Bone marrow (tissue), 2 donors: ENCODE data around the gene MUC21.
"Not testable (repeated sequence)": the region's sequence is repeated elsewhere in the genome, so short reads cannot be mapped to it uniquely, and the experiment has no call there.

Experiments used
- DNase-seq, 2 donors: peaks; one replicate each; lab custom pipeline; 2025; lab: John Stamatoyannopoulos, UW

Gene MUC21

DNA sequence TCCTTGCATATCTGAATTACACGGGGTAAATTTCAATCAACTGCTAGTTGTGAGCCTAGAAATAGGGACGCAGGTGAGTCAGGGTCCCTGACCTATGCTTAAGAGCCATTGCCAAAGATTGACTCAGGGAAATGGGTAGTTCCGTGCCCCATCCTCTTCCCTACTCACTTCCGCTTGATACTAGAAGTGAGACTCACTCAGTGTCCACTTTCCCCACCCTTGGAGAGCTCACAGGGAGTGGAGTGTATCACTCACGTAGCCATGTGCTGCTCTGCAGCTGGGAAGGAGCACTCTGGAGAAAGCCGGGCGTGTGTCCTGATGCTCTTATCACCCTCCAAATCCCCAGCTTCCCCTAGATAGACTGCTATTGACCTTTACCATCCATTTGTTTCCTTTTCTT, 26.2 kb downstream of the MUC21 start:
- no peak for DNase-seq

DNA sequence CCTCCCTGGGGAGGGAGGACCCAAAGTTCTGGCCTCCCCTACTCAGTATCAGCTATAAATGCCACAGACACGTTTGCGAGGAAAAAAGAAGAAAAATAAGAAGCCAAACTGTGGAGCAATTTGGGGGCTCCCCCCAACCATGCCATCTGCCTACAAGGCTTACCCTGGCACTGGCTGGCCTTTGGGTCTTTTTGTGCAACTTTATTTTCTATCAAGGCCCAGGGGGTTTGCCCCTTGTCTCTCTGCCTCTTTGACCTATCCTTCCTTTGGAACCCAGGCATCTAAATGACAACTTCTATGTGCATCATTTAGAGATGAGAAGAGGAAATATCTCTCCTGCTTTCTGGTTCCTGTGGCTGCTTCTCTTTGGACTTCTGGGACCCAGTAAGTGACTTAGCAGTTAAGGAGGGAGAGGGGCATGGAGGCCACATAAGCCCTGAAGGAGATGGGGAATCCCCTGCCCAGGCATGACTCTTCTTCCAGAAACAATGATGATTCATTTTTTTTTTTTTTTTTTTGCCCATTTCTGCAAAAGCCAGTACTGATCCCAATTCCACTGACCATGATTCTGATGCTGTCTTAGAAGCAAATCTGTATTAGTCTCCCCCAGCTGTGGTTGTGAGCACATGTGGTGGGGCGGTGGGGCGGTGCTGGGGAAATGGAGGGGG, 27.0 kb downstream of the MUC21 start, which contains the start of gene MUC22:
TSS of gene MUC22 (plus strand) at position 82 of the 668 bp plus-strand sequence. CDS start at position 315, 233 bp downstream.
- DNase-seq: no peak

DNA sequence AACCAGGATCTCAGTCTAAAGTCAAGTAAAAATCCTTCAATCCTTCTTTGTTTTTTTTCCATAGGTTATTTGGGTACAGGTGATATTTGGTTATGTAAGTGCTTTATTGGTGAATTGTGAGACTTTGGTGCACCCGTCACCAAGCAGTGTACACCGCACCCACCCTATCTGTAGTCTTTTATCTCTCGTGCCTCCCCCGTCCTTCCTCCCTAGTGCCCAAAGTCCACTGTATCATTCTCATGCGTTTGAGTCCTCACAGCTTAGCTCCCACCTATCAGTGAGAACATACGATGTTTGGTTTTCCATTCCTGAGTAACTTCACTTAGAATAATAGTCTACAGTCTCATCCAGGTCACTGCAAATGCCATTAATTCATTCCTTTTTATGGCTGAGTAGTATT, 27.6 kb downstream of the MUC21 start:
- no peak for DNase-seq

DNA sequence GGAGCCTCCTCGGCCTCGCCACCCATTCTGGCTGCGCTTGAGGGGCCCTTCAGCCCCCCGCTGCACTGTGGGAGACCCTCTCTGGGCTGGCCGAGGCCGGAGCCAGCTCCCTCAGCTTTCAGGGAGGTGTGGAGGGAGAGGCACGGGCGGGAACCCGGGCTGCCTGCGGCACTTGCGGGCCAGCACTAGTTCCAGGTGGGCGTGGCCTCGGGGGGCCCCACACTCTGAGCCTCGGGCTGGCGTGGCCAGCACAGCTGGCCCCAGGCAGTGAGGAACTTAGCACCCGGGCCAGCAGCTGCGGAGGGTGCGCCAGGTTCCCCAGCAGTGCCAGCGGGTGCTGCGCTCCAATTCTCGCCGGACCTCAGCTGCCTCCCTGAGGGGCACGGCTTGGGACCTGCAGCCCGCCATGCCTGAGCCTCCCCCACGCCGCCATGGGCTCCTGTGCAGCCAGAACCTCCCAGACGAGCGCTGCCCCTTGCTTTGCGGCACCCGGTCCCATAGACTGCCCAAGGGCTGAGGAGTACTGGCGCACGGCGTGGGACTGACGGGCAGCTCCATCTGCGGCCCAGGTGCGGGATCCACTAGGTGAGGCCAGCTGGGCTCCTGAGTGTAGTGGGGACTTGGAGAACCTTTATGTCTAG, 33.3 kb downstream of the MUC21 start:
- no peak for DNase-seq

DNA sequence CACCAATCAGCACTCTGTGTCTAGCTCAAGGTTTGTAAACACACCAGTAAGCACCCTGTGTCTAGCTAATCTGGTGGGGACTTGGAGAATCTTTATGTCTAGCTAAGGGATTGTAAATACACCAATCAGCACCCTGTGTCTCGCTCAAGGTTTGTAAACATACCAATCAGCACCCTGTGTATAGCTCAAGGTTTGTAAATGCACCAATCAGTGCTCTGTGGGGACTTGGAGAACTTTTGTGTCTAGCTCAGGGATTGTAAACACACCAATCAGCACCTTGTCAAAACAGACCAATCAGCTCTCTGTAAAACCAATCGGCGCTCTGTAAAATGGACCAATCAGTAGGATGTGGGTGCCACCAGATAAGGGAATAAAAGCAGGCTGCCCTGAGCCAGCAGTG, 33.9 kb downstream of the MUC21 start:
- not testable (repeated sequence) for DNase-seq

DNA sequence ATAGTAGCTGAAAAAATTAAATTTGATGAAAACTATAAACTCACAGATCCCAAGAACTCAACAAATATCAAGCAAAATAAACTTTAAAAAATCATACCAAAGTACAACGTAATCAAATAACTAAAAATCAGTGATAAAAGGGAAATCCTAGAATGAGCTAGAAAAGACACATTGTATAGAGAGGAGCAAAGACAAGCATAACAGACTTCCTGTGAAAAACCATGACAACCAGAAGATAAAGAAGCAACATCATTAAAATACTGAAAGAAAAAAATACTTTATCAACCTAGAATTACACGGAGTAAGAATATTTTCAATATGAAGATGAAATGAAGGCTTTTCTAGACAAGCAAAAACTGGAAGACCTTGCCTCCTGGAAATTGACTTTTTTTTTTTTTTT, 36.5 kb downstream of the MUC21 start:
- no peak for DNase-seq

DNA sequence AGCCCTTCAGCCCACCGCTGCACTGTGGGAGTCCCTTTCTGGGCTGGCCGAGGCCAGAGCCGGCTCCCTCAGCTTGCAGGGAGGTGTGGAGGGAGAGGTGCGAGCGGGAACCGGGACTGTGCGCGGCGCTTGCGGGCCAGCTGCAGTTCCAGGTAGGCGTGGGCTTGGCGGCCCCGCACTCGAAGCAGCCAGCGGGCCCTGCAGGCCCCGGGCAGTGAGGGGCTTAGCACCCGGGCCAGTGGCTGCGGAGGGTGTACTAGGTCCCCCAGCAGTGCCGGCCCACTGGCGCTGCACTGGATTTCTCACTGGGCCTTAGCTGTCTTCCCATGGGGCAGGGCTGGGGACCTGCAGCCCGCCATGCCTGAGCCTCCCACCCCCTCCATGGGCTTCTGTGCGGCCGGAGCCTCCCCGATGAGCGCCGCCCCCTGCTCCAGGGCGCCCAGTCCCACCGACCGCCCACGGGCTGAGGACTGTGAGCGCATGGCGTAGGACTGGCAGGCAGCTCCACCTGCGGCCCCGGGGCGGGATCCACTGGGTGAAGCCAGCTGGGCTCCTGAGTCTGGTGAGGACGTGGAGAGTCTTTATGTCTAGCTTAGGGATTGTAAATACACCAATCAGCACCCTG, 37.2 kb downstream of the MUC21 start:
- DNase-seq: not testable (repeated sequence)

DNA sequence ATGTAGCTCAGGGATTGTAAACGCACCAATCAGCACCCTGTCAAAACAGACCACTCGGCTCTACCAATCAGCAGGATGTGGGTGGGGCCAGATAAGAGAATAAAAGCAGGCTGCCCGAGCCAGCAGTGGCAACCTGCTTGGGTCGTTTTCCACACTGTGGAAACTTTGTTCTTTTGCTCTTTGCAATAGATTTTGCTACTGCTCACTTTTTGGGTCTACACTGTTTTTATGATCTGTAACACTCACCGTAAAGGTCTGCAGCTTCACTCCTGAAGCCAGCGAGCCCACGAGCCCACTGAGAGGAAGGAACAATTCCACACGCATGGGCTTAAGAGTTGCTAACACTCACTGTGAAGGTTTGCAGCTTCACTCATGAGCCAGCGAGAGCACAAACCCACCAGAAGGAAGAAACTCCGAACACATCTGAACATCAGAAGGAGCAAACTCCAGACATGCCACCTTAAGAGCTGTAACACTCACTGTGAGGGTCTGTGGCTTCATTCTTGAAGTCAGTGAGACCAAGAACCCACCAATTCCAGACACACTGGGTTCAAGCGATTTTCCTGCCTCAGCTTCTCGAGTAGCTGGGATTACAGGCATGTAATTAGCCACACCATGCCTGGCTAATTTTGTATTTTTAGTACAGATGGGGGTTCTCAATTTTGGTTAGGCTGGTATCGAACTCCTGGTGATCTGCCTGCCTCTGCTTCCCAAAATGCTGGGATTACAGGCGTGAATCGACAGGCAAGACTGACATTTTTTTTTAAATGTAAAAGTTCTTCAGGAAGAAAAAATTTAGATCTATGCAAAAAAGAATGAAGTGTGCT, 38.4 kb downstream of the MUC21 start:
- DNase-seq: not testable (repeated sequence)

DNA sequence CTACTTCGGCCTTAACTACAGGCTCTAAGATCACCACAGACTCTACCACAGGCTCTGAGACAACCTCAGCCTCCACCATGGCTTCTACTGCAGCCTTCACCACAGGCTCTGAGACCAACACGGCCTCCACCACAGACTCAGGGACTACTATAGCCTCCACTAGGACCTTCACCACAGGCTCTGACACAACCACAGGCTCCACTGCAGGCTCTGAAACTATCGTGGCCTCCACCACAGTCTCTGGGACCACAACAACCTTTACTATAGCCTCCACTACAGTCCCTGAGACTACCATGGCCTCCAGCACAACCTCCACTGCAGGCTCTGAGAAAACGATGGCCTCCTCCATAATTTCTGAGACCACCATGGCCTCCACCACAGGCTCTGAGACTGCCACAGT, 42.1 kb downstream of the MUC21 start:
- no peak for DNase-seq

DNA sequence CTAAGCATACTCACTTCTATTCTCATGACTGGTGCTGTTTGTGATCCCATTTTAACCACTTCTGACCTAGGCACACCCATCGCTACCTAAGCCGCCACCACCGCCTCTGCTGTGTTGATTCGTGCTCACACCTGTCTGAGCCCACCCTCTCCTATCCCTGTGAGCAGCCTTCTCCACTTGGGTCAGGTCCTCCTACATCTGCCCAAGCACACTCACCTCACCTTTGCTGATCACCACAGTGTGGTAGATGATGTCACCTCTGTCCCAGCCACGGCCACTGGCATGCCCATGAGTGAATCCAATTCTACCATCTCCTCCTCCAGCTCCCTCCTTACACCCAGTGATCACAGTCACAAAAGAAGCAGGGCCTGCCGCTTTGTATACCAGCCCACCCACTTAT, 47.6 kb downstream of the MUC21 start:
- DNase-seq: no peak

DNA sequence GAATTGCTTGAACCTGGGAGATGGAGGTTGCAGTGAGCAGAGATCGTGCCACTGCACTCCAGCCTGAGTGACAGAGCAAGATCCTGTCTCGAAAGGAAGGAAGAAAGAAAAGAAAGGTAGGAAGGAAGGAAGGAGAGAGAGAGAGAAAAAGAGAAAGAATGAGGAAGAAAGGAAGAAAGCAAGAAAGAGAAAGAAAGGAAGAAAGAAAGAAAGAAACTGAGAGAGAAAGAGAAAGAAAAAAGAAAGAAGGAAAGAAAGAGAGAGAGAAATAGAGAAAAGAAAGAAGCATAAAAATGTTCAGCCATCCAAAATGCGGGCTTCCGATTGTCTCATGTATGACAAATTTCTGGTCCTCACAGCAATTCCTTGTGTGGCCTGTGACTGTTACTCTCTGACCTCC, 49.6 kb downstream of the MUC21 start:
- no peak for DNase-seq

DNA sequence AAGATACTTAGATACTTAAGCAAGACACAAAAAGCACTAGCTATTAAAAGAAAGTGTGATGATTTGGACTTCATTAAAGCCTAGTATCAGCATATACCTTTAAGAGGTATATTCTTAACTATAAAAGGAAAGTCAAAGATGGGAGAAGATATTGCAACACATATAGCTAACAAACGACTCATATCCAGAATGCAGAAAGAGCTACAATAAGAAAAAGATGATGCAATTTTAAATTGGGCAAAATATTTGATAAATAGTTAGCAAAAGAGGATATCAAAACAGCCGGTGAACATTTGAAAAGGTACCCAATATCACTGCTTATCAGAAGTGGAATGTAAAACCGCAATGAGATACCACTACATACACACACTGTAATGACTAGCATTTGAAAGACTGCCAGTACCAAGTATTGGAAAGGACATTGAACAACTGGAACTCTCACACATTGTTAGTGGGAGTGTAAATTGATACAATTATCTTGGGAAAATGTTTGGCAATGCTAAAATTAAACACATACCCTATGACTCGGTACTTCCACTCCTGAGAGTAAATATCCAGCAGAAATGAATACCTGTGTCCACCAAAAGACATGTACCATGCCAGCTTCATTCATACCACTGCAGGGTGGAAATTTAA, 52.5 kb downstream of the MUC21 start:
- DNase-seq: no peak

DNA sequence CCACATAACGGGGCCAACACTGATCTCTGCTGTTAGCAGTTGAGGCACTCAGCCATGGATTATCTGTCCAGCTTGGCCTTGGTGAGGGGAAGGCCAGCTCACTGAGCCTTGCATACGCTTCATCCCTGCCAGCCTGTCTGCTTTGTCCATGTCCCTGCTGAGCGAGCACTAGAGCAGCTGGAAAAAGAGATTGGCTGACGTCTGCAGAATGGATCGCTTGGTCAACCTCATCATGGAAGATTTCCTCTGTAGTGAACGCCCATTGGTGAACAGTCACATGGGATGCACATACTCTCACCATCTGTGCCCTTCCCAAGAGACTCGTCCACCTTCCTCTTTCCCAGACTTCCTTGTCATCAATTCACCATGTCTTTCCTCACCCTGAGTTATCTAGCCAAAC, 53.7 kb downstream of the MUC21 start:
- no peak for DNase-seq

DNA sequence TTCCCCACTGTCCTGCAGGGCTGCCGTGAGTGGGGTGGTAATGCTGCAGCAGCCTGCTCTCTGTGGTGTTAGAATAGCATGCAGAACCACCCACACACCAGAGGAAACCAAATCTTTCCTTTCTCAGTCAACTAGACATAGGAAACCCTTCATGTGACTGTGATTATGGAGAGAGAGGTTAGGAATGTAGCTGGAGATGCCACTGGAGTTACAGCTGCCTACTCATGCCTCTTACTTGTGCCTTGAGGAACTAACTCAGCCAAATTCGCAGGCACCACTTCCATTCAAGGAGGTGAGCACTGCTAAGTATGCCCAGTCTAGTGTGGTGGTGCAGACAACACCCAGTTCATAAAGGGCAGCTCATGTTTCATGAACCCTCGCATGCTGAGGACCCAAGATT, 54.2 kb downstream of the MUC21 start:
- DNase-seq: no peak

DNA sequence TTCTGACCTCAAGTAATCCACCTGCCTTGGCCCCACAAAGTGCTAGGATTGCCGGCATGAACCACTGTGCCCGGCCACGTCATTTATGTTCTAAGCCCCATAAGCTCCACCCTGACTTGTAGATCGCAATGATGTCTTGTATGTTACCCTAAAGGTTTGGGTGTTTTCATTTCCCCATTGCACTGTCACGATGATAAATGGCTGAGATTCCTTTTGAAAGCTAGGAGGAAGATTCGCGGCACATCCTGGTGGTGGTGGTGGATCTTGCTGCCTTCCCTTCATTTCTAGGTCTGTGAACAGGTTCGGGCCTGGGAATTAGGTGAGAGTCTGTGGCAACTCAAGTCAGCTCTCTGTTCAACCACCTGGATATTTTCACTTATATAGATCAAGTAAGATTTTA, 55.0 kb downstream of the MUC21 start:
- DNase-seq: no peak
